Testis (tissue), 3 donors: ENCODE data around the gene WSB1. TPM values are rescaled to one million over a fixed set of nuclear protein-coding genes. Genes with fewer than 3 reads are reported as not detected.

Experiments used
- DNase-seq: peaks from one replicate; pipeline ENCODE4 v3.0.0-alpha.2; 2019
- H3K27ac ChIP-seq, 2 donors: fragments of 200-600 bp; sonication (generic); one replicate each; pipeline ENCODE4 v1.5.1; 2019
- H3K27me3 ChIP-seq: fragments of 200-600 bp; sonication (generic); one replicate; pipeline ENCODE4 v1.5.1; 2019
- H3K36me3 ChIP-seq: fragments of 200-600 bp; sonication (generic); one replicate; pipeline ENCODE4 v1.5.1; 2017; ENCODE audit warnings: low read depth; ENCODE audit errors: missing control alignments
- H3K4me1 ChIP-seq: fragments of 200-600 bp; sonication (generic); one replicate; pipeline ENCODE4 v1.5.1; 2019
- H3K4me3 ChIP-seq, 2 donors: fragments of 200-600 bp; sonication (generic); one replicate each; pipeline ENCODE4 v1.5.1; 2017 to 2019
- H3K9me3 ChIP-seq: fragments of 200-600 bp; sonication (generic); one replicate; pipeline ENCODE4 v1.5.1; 2017
- CTCF ChIP-seq, 3 experiments: fragments of 450-650 bp in 2 of 3; fragments of 200-600 bp in 1 of 3; sonication (generic) in 1 of 3; IDR thresholded peaks; one replicate each; pipeline ENCODE4 v1.5.1; 2016 to 2019; ENCODE audit warnings: antibody characterized with exemption in 3 of 3, mild to moderate bottlenecking in 2 of 3, moderate library complexity in 1 of 3
- POLR2A ChIP-seq: fragments of 450-650 bp; IDR thresholded peaks from one replicate; pipeline ENCODE4 v1.6.1; 2017; ENCODE audit warnings: antibody characterized with exemption, mild to moderate bottlenecking, moderate library complexity
- WGBS, 2 donors: methylation state at CpG; one replicate each; pipeline ENCODE4 v1.1.5; 2018; 5-methylcytosine and 5-hydroxymethylcytosine counted together
- intact Hi-C: fragments of 100-400 bp; cut with DNase I; formaldehyde crosslinking; loops from one replicate; pipeline ENCODE4 v1.15.1; 2023; ENCODE audit warnings: low total_unique reads
- polyA plus RNA-seq: library from polyadenylated mRNA; stranded (reverse); fragments of 350-450 nt; fragmentation: Illumina TruSeq; extraction: RNeasy Lipid Tissue Mini Kit (QIAGEN cat#74804); gene quantifications from one replicate; pipeline ENCODE4 v1.2.3, GENCODE V29; 2014; ENCODE audit warnings: low read depth, low replicate concordance; ENCODE audit not compliant: insufficient read depth
- total RNA-seq, 2 donors: library from RNA; depleted of rRNA; stranded (reverse); fragments of >200 nt; gene quantifications; one replicate each; pipeline ENCODE4 v1.2.3, GENCODE V29; 2016

The WSB1 gene
- total and polyA plus RNA-seq, 3 donors from 2014 or later = 126 to 189 (median 160) TPM

DNA sequence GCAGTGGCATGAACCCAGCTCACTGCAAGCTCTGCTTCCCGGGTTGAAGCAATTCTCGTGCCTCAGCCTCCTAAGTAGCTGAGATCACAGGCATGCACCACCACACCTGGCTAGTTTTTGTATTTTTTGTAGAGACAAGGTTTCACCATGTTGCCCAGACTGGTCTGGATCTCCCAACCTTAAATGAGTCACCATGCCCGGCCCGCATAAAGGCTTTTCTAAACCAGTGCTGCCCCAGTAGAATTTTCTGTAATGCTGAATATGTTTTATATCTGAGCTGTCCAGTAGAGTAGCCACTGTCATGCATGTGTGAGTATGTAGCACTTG is 36.9 kb upstream of the WSB1 start:
- H3K9me3 ChIP-seq = no peaks in the 10 kb centered on the region
- no peaks in the 10 kb centered on the region for H3K36me3 ChIP-seq
- no peak overlapping the region for H3K4me3 ChIP-seq
- intact Hi-C loops = no loop called here
- no peaks in the 10 kb centered on the region for H3K27me3 ChIP-seq
- WGBS, 2 donors = 53 to 81% methylated on average over 4 of the region's 4 CpGs
- DNase-seq = no peak
- no peak for TF ChIP-seq CTCF (IDR thresholded peaks at IDR 0.05)
- no peak for TF ChIP-seq POLR2A
- H3K4me1 ChIP-seq = peaks cover 5% of the 10 kb centered on the region
- H3K27ac ChIP-seq = peak overlapping the region in 1 of 2 donors; percentile 34

DNA sequence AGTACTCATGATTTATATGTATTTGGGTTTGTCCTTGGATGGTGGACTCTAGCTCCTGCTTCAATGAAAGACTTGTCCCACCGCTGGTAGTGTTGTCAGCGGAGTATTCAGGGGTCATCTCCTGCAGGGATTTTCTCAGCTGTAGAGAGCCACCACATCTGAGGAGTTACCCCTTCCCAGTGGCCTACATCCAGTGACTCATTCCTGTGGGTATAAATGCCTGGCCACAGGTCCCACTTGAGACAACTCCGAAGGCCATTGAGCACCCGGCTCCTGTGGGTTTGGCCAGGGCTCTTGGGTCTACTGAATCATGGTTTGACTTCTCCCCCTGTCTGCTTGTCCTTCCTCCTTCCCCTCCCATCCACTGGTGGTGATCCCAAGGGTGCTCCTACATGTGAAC is 34.6 kb upstream of the WSB1 start:
- H3K27me3 ChIP-seq = no peaks in the 10 kb centered on the region
- peaks cover 5% of the 10 kb centered on the region for H3K4me1 ChIP-seq
- H3K27ac ChIP-seq = no peak overlapping the region
- no peaks in the 10 kb centered on the region for H3K9me3 ChIP-seq
- H3K36me3 ChIP-seq = no peaks in the 10 kb centered on the region
- H3K4me3 ChIP-seq = no peak overlapping the region
- intact Hi-C loops = no loop called here
- WGBS, 2 donors = 93 to 95% methylated on average over 4 of the region's 4 CpGs
- TF ChIP-seq CTCF (IDR thresholded peaks at IDR 0.05) (no peak), POLR2A (no peak)
- no peak for DNase-seq

DNA sequence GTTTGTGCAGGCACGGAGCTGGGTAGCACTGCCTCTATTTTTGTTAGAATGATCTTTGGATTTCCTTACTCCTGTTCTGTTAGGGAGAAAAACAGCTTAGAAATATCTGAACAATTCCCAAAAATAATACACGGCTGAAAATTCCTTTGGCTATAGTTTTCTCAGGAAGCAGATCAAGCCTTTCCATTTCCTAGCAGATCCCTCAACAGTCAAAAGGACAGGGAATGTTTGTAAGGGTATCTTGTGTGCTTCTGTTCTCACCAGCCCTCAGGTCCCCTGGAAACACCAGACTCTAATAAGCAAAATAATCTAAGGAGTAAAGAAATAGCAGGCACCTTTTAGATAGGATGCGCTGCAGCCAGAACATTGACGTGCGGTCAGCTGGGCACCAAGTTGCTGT is 30.5 kb upstream of the WSB1 start:
- TF ChIP-seq CTCF (IDR thresholded peaks at IDR 0.05) (no peak), POLR2A (no peak)
- no peaks in the 10 kb centered on the region for H3K27me3 ChIP-seq
- no peaks in the 10 kb centered on the region for H3K36me3 ChIP-seq
- DNase-seq = no peak
- H3K4me1 ChIP-seq = no peaks in the 10 kb centered on the region
- intact Hi-C loops = no loop called here
- WGBS, 2 donors = 64 to 71% methylated on average over 5 of the region's 5 CpGs
- H3K9me3 ChIP-seq = no peaks in the 10 kb centered on the region
- no peak overlapping the region for H3K4me3 ChIP-seq
- H3K27ac ChIP-seq = no peak overlapping the region

- TF ChIP-seq CTCF (IDR thresholded peaks at IDR 0.05) (no peak), POLR2A (no peak)
- Histone ChIP-seq H3K4me1 (no peaks in the 10 kb centered on the region), H3K27ac (no peak overlapping the region), H3K27me3 (no peaks in the 10 kb centered on the region), H3K36me3 (no peaks in the 10 kb centered on the region), H3K4me3 (no peak overlapping the region), H3K9me3 (no peaks in the 10 kb centered on the region)
- WGBS, 2 donors = 92 to 95% methylated on average over 11 of the region's 11 CpGs
- DNase-seq = no peak
- intact Hi-C loops = no loop called here
Measured at GRCh38 chr17:27264068-27264812, 29.7 kb upstream of the WSB1 start.

DNA sequence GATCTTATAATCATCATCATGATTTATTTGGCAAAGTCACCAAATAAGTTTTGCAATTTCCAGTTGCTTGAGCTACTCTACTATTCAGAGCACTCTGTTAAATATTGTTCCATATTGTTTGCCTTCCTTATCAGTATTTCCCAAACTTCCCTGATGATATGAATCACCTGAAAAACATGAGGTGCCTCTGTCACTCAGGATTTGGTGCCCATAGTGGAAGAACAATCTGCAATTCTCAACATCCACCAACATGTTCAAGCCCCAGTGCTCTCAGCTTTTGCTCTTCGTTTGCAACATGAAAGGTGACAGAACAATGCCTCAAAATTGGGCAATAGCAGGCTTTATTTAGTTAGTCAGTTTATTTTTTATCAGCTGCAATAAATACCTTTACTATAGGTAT is 28.6 kb upstream of the WSB1 start:
- no peak for DNase-seq
- no peaks in the 10 kb centered on the region for H3K4me1 ChIP-seq
- H3K4me3 ChIP-seq = no peak overlapping the region
- H3K36me3 ChIP-seq = no peaks in the 10 kb centered on the region
- TF ChIP-seq POLR2A (no peak), CTCF (IDR thresholded peaks at IDR 0.05) (no peak)
- no peaks in the 10 kb centered on the region for H3K9me3 ChIP-seq
- WGBS, 2 donors = 0% methylated on average over 1 of the region's 1 CpG
- no peaks in the 10 kb centered on the region for H3K27me3 ChIP-seq
- intact Hi-C loops = no loop called here
- H3K27ac ChIP-seq = no peak overlapping the region
